AG08396 (cell line): ENCODE measurements around the gene RPL7A.
"Not testable (repeated sequence)": the region's sequence is repeated elsewhere in the genome, so short reads cannot be mapped to it uniquely, and the experiment has no call there.

Source experiments
- DNase-seq: peaks from one replicate; pipeline ENCODE4 v3.0.0; 2012; ENCODE audit warnings: low spot score, mixed read lengths

The RPL7A gene

GRCh38 chr9:133327834-133328484 is 20.1 kb upstream of the RPL7A start:
- no peak for DNase-seq

DNA sequence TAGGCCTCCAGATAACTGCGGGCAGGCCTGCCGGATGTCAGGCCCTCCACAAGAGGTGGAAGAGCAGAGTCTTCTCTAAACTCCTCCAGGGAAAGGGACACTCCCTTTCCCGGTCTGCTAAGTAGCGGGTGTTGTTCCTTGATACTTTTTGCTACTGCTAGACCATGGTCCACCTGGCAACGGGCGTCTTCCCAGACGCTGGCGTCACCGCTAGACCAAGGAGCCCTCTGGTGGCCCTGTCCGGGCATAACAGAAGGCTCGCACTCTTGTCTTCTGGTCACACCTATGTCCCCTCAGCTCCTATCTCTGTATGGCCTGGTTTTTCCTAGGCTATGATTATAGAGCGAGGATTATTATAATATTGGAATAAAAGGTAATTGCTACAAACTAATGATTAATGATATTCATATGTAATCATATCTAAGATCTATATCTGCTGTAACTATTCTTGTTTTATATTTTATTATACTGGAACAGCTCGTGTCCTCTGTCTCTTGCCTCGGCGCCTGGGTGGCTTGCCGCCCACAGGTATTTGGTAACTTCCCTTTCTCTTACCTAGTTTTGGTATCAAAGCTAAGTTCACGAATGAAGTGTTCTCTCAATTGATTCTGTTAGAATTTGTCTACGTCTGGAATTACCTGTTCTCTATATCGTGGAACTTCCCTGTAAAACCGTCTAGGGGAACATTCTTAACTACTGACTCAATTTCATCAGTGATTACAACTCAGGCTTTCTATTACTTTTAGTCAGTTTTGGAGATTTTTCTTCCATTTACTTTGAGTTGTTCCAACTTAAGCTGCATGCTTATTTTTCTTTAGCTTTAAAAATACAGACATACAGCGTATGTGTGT is 18.5 kb upstream of the RPL7A start:
- DNase-seq, result not testable (repeated sequence)

DNA sequence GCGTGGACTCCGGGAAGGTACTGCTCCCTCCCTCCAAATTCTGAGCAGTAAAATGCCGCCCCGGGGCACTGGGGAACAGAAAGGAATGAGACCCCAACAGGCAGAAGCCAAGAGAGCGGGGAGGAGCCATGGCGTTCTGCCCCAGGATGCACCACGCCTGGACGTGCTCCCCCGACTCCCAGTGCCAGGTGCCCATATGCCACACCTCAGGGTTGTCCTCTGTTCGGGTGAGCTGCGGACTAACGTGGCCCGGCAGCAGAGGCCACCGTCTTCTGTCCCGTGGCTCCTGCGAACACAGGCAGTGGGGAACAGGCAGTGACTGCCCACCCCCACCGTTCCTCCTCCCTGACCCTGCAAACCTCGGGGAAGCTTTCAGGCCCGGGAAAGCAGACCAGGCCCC is 16.8 kb upstream of the RPL7A start:
- no peak for DNase-seq

GRCh38 chr9:133331641-133332380 is 16.2 kb upstream of the RPL7A start:
- DNase-seq, result no peak

DNA sequence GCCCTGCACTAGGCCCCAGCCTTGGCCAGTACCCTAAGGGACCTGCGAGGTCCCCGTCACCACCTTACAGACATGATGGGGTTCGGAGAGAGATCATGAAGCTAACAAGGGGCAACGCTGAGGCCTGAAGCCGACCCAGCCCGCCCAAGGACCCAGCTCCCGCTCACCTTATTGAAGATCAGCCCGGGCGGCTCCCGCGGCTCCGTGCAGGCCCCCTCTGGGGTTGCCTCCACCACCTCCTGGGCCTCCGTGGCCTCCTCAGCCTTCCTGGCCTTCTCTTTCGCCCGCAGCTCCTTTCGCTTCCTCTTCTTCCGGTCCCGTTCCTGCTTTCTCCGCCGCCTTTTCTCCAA is 15.7 kb upstream of the RPL7A start:
- DNase-seq, result no peak

DNA sequence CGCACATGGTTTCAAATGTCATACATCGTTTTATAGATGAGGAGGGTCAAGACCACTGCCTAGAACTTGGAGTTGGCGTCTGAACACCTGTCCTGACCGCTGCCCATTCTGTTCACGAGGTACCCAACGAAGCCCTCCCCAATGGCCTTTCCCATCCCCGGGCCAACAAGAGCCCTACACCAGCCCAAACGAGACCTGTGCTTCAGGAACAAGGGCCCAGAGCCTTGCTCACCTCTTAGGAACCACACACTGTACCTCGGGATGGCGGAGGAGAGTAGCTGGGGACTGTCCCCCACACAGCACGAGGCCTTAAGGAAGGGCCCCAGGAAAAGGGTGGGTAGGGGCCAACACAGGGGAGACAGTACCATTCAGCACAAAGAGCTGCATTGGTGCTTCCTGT is 15.0 kb upstream of the RPL7A start:
- no peak for DNase-seq

GRCh38 chr9:133333566-133333965 is 14.5 kb upstream of the RPL7A start:
- DNase-seq, result no peak

GRCh38 chr9:133334161-133334560 is 13.9 kb upstream of the RPL7A start:
- DNase-seq, result no peak

- not testable (repeated sequence) for DNase-seq
Measured at GRCh38 chr9:133334888-133335287, 13.1 kb upstream of the RPL7A start.

DNA sequence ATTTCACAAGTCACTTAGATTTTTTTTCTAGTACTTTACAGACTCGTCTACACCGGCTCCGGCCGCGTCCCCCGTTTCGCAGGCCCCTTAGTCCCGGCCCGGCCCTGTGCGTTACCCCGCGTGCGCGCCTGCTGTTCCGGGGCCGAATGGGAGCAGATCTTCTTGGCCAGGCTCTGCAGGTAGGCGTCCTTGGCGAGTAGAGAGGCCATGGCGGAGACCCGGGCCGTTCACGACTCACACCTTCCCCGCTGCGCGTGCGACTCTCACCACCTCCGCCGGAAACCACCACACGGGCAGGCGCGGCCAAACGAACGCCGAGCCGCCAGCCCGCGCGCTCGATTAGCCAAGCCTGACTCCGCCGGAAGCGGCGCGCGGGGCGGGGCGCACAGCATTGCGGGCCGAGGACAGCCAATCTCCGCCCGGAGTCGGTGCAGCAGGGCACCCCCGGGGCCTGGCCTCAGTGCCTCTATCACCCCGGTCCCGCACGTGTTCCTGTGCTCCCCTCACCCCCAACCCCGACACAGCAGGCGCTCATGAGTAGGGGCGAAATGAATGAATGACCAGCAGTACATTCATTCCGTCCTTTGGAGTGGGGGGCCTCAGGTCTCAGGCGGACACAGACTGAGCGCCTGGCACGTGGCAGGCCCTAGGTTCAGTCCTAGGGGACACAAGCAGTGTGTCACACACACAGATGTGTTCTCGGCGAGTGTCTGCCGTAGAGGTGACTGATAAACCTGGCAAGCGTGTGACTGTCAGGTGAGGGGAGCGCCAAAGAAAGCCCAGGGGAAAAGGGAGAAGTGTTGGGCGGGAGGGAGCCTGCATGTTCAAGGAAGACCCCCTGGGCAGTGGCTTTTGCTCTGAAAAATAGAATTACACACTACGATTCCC is 11.8 kb upstream of the RPL7A start, which contains the start of gene SURF6:
SURF6 (minus strand) TSS at position 265 of the 888 bp plus-strand sequence; CDS start at position 209, 56 bp downstream.
- peak; percentile 93 for DNase-seq

DNA sequence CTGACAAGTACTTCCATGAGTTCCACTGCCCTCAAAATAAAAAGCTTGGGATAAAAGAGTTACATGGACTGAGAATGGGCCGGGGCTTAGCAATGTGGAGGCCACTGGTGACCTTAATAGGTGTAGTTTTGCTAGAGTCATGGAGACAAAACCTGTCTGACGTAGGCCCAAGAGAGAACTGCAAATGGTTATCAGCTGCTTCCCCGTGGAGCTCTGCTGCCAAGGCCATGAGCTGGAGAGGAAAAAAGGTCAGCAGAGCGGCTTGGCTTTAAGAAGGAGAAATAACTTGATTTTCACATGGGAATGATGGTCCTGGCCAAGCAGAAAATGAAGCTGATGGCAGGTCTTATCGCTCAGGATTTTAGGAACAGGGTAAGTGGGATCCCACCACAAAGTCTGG is 8.4 kb upstream of the RPL7A start:
- DNase-seq, result no peak

DNA sequence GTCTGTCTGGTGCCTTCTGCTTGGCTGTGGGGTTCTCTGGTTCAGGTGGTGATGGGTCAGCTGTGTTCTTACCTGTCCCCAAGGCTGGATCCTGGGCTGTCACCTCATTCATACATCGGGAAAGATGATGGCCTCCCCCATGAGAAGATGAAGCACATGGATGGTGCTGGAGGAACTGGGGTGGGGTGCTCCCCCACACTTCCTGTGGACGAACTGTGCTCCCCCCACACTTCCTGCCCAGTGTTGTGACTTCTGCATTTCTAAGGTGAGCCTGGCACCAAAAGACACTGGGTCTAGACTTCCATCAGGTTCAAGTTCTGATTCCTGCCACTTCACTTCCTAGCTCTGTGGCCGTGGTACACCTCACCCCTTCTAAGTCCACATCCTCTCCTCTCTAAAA is 7.8 kb upstream of the RPL7A start:
- no peak for DNase-seq

DNA sequence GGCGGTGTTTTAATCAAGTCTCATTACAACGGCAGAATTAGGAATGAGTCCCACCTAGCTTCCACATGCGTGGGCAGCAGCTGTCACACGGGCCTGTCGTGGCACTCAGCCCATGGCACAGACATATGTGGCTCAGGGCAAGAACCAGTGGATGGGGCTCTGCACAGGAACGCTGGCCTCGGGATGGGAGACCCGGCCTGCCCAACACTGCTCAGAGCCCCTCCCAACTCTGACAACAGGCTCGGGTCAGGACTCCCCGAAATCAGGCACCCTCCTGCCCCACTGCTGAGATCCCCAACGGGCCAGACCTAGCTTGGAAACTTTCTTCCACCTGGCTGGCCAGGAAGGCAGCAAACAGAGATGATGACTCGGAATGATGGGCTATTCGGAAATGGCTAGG is 7.1 kb upstream of the RPL7A start:
- no peak for DNase-seq

DNA sequence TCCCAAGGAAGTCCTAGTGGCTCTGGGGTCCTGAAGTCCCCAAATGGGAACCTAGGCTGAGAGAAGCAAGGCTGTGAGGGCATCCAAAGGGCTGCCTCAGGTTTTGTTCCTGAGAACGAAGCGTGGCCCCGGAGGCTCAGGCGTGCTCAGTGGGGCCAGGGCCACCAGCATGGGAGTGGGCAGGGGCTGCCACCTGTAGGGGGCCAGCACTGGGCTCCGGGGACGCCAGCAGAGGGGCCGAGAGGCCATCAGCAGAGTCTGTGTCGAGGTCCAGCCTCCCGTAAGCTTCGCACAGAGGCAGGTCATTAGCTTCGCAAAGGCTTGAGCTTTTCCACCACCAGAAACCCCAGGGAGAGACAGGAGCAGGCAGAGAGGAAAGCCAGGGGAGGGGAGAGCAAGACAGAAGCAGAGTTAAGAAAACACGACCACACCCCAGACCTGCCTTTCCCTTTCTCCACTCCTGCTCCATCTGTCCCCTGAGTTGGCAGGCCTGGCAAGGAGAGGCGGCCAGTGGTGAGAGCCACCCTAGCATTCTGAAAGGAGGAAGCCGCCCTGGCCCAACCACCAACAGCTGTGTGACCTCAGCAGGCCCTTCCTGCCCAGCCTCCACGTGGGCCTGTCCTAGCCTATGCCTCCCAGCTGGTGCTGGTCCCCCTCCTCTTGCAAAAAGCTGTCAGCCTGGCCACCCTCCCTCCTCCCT is 6.5 kb upstream of the RPL7A start:
- DNase-seq, result no peak

DNA sequence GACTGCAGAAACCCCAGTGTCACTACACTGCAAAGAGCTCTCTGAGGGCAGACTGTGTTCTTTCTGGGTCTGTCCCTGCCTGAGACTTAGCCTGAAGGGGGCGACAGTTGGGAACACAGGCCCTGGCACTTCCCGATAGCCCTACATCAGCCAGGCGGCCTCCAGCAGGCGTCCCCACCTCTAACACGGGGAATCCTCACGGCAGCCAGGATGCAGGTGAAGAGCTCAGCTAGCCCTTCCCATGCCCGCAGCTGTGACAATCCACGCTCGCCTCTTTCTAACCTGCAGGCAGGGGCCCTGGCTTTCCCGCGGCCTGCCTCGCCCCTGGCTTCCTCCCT is 6.0 kb upstream of the RPL7A start:
- DNase-seq, result no peak

DNA sequence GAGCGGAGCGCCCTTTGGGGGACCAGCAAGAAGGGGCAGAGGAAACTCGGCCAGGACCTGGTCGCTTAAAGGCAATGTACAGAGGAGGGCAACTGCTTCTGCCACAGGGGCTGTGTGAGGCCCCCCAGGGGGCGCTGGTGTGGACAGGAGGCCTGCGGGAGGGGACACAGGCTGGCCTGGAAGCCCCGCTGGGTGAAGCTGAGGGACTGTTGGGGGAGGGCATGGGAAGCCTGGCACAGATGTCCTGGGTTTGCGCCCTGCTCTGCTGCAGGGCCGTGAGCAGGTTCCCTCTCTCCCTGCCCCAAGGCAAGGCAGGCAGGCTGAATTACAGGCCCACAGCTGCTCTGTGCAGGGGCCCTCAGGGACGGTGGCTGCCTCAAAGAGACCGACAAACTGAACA is 5.4 kb upstream of the RPL7A start:
- no peak for DNase-seq

DNA sequence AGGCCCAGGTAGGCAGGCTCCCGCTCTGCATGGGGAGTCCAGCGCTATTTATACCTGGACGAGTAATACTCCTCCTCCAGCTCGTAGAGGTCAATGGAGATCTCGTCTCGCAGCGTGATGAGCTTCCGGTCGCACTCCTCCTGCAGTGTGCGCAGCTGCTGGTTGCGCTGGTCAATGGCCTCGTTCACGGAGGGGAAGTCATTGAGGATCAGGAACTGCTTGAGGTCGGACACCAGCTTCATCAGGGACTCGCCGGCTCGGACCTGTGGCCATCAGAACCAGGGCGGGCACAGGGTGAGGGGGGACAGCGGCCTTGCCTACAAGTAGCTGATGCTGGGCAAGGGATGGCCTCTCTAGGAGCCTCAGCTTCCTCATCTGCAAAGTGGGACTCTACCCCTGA is 3.9 kb upstream of the RPL7A start:
- no peak for DNase-seq

DNA sequence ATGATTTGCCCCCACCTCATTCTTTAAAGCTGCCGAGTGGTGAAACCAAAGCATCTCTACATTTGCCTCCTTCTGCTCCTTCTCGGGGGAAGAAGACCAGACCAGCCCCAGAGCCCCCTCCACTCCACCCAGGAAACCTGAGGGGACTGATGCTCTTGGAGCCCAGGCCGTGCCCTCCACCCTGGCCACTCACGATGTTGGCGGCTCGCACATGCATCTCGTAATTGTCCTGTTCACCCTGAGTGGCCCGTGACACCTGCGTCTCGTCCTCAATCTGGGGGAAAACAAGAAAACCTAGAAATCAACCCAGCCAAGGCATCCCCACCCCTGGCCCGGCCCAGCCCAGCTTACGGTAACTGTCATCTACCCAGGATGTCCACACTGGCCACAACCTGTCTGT is 3.0 kb upstream of the RPL7A start:
- DNase-seq, result no peak

- no peak for DNase-seq
Measured at GRCh38 chr9:133345596-133345995, 2.4 kb upstream of the RPL7A start.

DNA sequence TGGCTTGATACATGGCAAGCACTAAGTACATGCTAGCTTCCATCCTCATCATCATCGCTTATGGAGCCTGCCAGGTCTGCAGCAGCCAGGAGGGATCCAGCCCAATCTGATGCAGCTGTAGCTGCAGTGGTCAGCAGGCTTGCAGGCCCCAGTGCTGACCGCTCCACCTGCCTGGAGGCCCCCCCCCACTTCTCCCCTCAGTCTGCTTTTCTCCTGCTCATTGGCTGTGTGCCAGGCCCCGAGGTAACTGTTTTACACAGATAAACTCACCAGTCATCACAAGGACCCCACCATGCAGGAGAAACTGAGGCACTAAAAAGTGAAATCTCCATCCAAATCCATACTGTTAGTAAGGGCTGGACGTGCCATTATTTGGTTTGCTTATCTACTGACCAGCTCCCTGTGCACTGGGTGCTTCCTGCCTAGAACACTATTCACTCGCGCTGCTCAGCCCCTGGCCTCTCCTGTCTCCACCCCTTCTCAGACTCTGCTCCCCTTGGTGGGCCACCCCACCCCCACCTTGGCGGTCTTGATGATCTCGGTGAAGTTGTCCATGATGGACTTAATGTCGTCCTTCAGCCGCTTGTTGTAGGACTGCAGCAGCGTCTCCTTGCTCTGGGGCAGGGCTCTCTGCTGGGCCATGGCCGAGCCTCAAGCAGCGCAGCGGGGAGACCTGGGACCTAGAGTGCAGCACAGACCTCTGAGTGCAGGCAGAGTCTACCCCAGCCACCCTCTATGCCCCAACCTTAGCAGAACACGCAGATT is 1.8 kb upstream of the RPL7A start:
- DNase-seq, result no peak

- peak; percentile 69 for DNase-seq
Measured at GRCh38 chr9:133347515-133347984, 468 bp upstream of the RPL7A start.
